Measurements from ENCODE around the gene FAM227B.

FAM227B gene

DNA sequence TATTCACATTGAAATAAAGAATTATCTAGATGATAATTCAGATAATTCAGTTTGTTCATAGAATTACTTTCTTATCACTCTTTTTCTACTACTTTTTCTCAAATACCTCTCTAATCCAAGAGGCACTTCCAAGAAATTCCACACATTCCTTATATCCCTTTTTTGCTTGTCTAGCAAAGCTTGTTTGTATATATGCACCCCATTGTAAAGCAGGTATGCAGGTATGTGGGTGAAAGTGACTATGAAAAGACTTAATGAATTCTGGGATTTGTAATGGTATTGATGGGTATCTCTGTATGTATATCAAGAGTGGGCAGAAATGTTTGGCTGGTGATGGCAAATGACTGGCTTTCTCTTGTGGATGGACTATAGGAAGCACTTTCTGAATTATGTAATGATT is 291.7 kb downstream of the FAM227B start:
- no peaks in the 10 kb centered on the region for H3K27me3 ChIP-seq (ENCODE audit: insufficient read depth, low read length)
- no peaks in the 10 kb centered on the region; the same call in 1 of the 2 replicates for H3F3A ChIP-seq (ENCODE audit: insufficient read depth, low read length)
- no peak overlapping the region for H2AFZ ChIP-seq (ENCODE audit: low read length)
- H3K4me3 ChIP-seq (ENCODE audit: low read depth, low read length, poor library complexity, severe bottlenecking), result no peak overlapping the region
- no peaks in the 10 kb centered on the region for H3K79me2 ChIP-seq (ENCODE audit: insufficient read depth, low read length)
- no peak overlapping the region for H3K9ac ChIP-seq (ENCODE audit: low read length)
- no peak for TF ChIP-seq EZH2 (IDR thresholded peaks at IDR 0.05; ENCODE audit: borderline replicate concordance, low read length)
- no peaks in the 10 kb centered on the region for H3K4me1 ChIP-seq (ENCODE audit: insufficient read depth, low read length, severe bottlenecking)
- no peaks in the 10 kb centered on the region for H3K9me2 ChIP-seq (ENCODE audit: low read depth, low read length)
- H3K36me3 ChIP-seq (ENCODE audit: insufficient read depth, low read length), result no peaks in the 10 kb centered on the region; the same call in 1 of the 2 replicates
- no peaks in the 10 kb centered on the region for H3K9me3 ChIP-seq (ENCODE audit: low read length)
- no peaks in the 10 kb centered on the region for H4K20me1 ChIP-seq (ENCODE audit: insufficient read depth, low read length)
- no peak overlapping the region for H3K27ac ChIP-seq (ENCODE audit: low read depth, low read length, poor library complexity, severe bottlenecking)
- H3K4me2 ChIP-seq (ENCODE audit: low read length), result no peak overlapping the region

- TF ChIP-seq EZH2 (IDR thresholded peaks at IDR 0.05; ENCODE audit: borderline replicate concordance, low read length), result no peak
- TF ChIP-seq, protein P1, sequence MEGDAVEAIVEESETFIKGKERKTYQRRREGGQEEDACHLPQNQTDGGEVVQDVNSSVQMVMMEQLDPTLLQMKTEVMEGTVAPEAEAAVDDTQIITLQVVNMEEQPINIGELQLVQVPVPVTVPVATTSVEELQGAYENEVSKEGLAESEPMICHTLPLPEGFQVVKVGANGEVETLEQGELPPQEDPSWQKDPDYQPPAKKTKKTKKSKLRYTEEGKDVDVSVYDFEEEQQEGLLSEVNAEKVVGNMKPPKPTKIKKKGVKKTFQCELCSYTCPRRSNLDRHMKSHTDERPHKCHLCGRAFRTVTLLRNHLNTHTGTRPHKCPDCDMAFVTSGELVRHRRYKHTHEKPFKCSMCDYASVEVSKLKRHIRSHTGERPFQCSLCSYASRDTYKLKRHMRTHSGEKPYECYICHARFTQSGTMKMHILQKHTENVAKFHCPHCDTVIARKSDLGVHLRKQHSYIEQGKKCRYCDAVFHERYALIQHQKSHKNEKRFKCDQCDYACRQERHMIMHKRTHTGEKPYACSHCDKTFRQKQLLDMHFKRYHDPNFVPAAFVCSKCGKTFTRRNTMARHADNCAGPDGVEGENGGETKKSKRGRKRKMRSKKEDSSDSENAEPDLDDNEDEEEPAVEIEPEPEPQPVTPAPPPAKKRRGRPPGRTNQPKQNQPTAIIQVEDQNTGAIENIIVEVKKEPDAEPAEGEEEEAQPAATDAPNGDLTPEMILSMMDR (IDR thresholded peaks at IDR 0.05; ENCODE audit: low read length), result no peak
- H3K9ac ChIP-seq (ENCODE audit: low read length), result no peak overlapping the region
- no peak overlapping the region for H3K27ac ChIP-seq (ENCODE audit: low read depth, low read length, poor library complexity, severe bottlenecking)
Measured at GRCh38 chr15:49327927-49328326, 292.7 kb downstream of the FAM227B start.

GRCh38 chr15:49323207-49323606 is 297.4 kb downstream of the FAM227B start:
- H3K4me2 ChIP-seq (ENCODE audit: low read length), result no peak overlapping the region
- no peaks in the 10 kb centered on the region for H3K27me3 ChIP-seq (ENCODE audit: insufficient read depth, low read length)
- H3K9me3 ChIP-seq (ENCODE audit: low read length), result no peaks in the 10 kb centered on the region
- H3F3A ChIP-seq (ENCODE audit: insufficient read depth, low read length), result no peaks in the 10 kb centered on the region; the same call in 1 of the 2 replicates
- H4K20me1 ChIP-seq (ENCODE audit: insufficient read depth, low read length), result no peaks in the 10 kb centered on the region
- no peaks in the 10 kb centered on the region for H3K4me1 ChIP-seq (ENCODE audit: insufficient read depth, low read length, severe bottlenecking)
- no peaks in the 10 kb centered on the region for H3K9me2 ChIP-seq (ENCODE audit: low read depth, low read length)
- H3K36me3 ChIP-seq (ENCODE audit: insufficient read depth, low read length), result peaks cover 11% of the 10 kb centered on the region
- H3K79me2 ChIP-seq (ENCODE audit: insufficient read depth, low read length), result no peaks in the 10 kb centered on the region
- no peak overlapping the region for H3K27ac ChIP-seq (ENCODE audit: low read depth, low read length, poor library complexity, severe bottlenecking)
- H3K9ac ChIP-seq (ENCODE audit: low read length), result no peak overlapping the region
- no peak overlapping the region for H2AFZ ChIP-seq (ENCODE audit: low read length)
- no peak overlapping the region for H3K4me3 ChIP-seq (ENCODE audit: low read depth, low read length, poor library complexity, severe bottlenecking)
- TF ChIP-seq EZH2 (IDR thresholded peaks at IDR 0.05; ENCODE audit: borderline replicate concordance, low read length), result no peak
- TF ChIP-seq, protein P1 (IDR thresholded peaks at IDR 0.05; ENCODE audit: low read length), result no peak

More at GRCh38 chr15:49327927-49328326, 292.7 kb downstream of the FAM227B start:
- no peaks in the 10 kb centered on the region for H3K79me2 ChIP-seq (ENCODE audit: insufficient read depth, low read length)
- no peaks in the 10 kb centered on the region; the same call in 1 of the 2 replicates for H3F3A ChIP-seq (ENCODE audit: insufficient read depth, low read length)
- H3K4me1 ChIP-seq (ENCODE audit: insufficient read depth, low read length, severe bottlenecking), result no peaks in the 10 kb centered on the region
- no peaks in the 10 kb centered on the region for H3K9me2 ChIP-seq (ENCODE audit: low read depth, low read length)
- no peak overlapping the region for H2AFZ ChIP-seq (ENCODE audit: low read length)
- no peak overlapping the region for H3K4me2 ChIP-seq (ENCODE audit: low read length)
- no peaks in the 10 kb centered on the region for H3K9me3 ChIP-seq (ENCODE audit: low read length)
- H4K20me1 ChIP-seq (ENCODE audit: insufficient read depth, low read length), result no peaks in the 10 kb centered on the region
- H3K4me3 ChIP-seq (ENCODE audit: low read depth, low read length, poor library complexity, severe bottlenecking), result no peak overlapping the region
- H3K36me3 ChIP-seq (ENCODE audit: insufficient read depth, low read length), result no peaks in the 10 kb centered on the region; the same call in 1 of the 2 replicates
- no peaks in the 10 kb centered on the region for H3K27me3 ChIP-seq (ENCODE audit: insufficient read depth, low read length)

DNA sequence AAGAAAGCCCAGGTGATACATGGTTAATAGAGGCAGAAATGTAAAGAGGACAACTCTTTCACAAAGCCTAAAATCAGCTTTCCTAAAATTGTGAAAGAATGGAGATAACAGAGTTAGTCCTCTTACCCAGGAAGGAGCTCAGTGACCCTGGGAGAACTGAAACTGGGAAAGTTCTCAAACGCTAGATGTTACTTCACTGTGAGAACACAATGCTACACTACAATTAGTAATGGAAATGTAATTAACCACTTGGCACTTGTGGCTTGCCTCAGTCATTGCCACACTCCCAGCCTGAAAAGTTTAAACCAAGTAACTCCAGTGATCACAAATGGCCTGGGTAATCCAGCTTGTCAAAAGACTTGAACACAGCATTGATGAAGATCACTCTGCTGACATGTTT is 300.3 kb downstream of the FAM227B start:
- Histone ChIP-seq H3K79me2 (ENCODE audit: insufficient read depth, low read length) (no peaks in the 10 kb centered on the region), H3F3A (ENCODE audit: insufficient read depth, low read length) (no peaks in the 10 kb centered on the region), H2AFZ (ENCODE audit: low read length) (no peak overlapping the region), H3K9ac (ENCODE audit: low read length) (no peak overlapping the region), H3K4me2 (ENCODE audit: low read length) (no peak overlapping the region), H3K27ac (ENCODE audit: low read depth, low read length, poor library complexity, severe bottlenecking) (no peak overlapping the region), H4K20me1 (ENCODE audit: insufficient read depth, low read length) (no peaks in the 10 kb centered on the region), H3K9me2 (ENCODE audit: low read depth, low read length) (no peaks in the 10 kb centered on the region), H3K4me1 (ENCODE audit: insufficient read depth, low read length, severe bottlenecking) (no peaks in the 10 kb centered on the region), H3K4me3 (ENCODE audit: low read depth, low read length, poor library complexity, severe bottlenecking) (no peak overlapping the region), H3K27me3 (ENCODE audit: insufficient read depth, low read length) (no peaks in the 10 kb centered on the region), H3K9me3 (ENCODE audit: low read length) (no peaks in the 10 kb centered on the region), H3K36me3 (ENCODE audit: insufficient read depth, low read length) (peaks cover 11% of the 10 kb centered on the region)
- TF ChIP-seq EZH2 (IDR thresholded peaks at IDR 0.05; ENCODE audit: borderline replicate concordance, low read length), result no peak
- TF ChIP-seq, protein P1 (IDR thresholded peaks at IDR 0.05; ENCODE audit: low read length), result no peak

All from OCI-LY1 (cell line).